GM12873 (cell line): ENCODE data around the gene NEK11.

ENCODE experiments used
- TF ChIP-seq, protein P1 (sequence below): IDR thresholded peaks from 2 replicates; pipeline ENCODE4 v1.5.1; 2012; ENCODE audit warnings: low read depth, mild to moderate bottlenecking, moderate library complexity, low read length, control low read depth; ENCODE audit not compliant: insufficient read depth; ENCODE audit errors: missing control alignments

NEK11 gene, protein sequence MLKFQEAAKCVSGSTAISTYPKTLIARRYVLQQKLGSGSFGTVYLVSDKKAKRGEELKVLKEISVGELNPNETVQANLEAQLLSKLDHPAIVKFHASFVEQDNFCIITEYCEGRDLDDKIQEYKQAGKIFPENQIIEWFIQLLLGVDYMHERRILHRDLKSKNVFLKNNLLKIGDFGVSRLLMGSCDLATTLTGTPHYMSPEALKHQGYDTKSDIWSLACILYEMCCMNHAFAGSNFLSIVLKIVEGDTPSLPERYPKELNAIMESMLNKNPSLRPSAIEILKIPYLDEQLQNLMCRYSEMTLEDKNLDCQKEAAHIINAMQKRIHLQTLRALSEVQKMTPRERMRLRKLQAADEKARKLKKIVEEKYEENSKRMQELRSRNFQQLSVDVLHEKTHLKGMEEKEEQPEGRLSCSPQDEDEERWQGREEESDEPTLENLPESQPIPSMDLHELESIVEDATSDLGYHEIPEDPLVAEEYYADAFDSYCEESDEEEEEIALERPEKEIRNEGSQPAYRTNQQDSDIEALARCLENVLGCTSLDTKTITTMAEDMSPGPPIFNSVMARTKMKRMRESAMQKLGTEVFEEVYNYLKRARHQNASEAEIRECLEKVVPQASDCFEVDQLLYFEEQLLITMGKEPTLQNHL

DNA sequence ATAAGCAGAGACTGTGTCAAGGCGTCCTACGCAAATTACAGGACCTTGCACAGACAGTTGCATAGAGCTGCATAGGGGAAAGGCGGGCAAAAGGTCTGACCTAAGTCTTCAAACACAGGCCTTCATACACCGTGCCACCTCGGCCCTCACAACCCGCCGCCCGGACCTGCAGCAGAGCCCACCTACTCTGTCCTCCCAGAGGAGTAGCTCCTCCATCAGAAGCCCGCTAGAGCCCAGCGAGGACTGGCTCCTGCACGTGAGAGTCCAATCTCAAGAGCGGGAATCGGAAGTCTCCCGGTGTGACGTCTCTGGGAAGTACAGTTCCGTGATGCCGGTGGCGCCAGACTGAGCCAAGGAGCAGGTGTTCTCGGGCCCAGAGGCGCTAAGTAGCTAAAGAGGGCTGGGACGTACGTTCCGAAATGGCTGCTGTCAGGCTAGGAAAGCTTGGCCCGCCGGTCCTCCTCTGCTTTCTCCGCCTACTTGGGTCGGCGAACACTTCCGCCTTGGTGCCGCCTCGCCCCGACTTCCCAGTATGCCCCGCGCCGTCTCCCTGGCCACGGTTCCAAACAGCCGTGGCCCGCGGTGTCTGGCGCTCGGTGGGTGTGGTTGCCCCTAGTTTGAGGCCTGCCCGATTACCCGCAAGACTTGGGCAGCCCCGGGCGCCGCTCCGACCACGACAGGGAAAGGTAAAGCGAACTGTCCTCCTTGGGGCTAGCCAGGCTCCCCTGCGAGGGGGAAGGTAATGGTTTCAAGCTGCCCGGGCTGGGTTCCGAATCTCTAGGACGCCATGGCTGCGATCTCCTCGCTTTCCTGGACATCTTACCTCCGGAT, at the start of gene NEK11, which contains the start of gene ASTE1:
Gene NEK11 (plus strand): TSS at position 557 of the 831 bp plus-strand sequence. CDS start 2,832 bp downstream, outside the sequence.
Gene ASTE1 (minus strand): TSS at position 505 of the 831 bp plus-strand sequence. CDS start 1,519 bp downstream, outside the sequence.
- TF ChIP-seq, protein P1, sequence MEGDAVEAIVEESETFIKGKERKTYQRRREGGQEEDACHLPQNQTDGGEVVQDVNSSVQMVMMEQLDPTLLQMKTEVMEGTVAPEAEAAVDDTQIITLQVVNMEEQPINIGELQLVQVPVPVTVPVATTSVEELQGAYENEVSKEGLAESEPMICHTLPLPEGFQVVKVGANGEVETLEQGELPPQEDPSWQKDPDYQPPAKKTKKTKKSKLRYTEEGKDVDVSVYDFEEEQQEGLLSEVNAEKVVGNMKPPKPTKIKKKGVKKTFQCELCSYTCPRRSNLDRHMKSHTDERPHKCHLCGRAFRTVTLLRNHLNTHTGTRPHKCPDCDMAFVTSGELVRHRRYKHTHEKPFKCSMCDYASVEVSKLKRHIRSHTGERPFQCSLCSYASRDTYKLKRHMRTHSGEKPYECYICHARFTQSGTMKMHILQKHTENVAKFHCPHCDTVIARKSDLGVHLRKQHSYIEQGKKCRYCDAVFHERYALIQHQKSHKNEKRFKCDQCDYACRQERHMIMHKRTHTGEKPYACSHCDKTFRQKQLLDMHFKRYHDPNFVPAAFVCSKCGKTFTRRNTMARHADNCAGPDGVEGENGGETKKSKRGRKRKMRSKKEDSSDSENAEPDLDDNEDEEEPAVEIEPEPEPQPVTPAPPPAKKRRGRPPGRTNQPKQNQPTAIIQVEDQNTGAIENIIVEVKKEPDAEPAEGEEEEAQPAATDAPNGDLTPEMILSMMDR, result no peak

GRCh38 chr3:130979117-130979516, 47.6 kb upstream of the NEK11 start:
- TF ChIP-seq, protein P1, result no peak

- TF ChIP-seq, protein P1, result no peak
Measured at GRCh38 chr3:130981469-130981868, 45.2 kb upstream of the NEK11 start.

GRCh38 chr3:130990282-130990681, 36.4 kb upstream of the NEK11 start:
- TF ChIP-seq, protein P1, result no peak

GRCh38 chr3:130991126-130991525, 35.6 kb upstream of the NEK11 start:
- TF ChIP-seq, protein P1, result no peak

GRCh38 chr3:130992344-130992743, 34.3 kb upstream of the NEK11 start:
- TF ChIP-seq, protein P1, result no peak

DNA sequence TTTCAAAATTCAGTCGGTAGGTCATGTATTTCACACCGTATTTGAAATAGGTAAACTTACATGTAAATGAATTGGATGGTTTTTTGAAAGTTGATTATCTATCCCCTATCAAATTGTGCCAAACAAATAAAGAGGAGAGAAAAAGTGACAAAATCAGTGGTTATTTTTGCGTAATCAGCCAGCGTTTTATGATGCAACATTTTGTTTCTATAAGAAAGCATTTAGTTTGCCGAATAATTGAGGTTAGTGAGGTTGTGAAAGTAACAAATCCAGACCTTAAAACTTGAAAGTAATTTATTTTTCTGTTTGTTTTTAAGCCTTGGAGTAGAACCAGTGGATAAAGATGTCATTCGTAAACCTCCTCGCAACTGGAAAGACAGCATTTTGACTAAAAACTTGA, 29.4 kb upstream of the NEK11 start:
- TF ChIP-seq, protein P1, result no peak
